Measurements from ENCODE around the gene UNKL.

The UNKL gene

GRCh38 chr16:1346422-1347285 is 67.8 kb downstream of the UNKL start:
- Histone ChIP-seq H3K4me3 (ENCODE audit: insufficient read depth, low read length, poor library complexity, severe bottlenecking) (no peak overlapping the region), H3K4me2 (ENCODE audit: low read depth, low read length, poor library complexity, severe bottlenecking) (no peak overlapping the region), H3K36me3 (ENCODE audit: low read length) (no peaks in the 10 kb centered on the region), H3K27me3 (ENCODE audit: low read length) (no peaks in the 10 kb centered on the region), H3K9me2 (replicated peaks; ENCODE audit: insufficient read depth, low read length) (no peaks in the 10 kb centered on the region), H2AFZ (ENCODE audit: low read depth, low read length, severe bottlenecking) (no peak overlapping the region), H3K79me2 (ENCODE audit: insufficient read depth, low read length) (0 out of 2 replicates have a peak, but pooled peaks cover 6% of the 10 kb centered on the region), H3K27ac (ENCODE audit: low read depth, low read length) (no peak overlapping the region), H4K20me1 (ENCODE audit: low read depth, low read length) (no peaks in the 10 kb centered on the region), H3F3A (ENCODE audit: insufficient read depth) (no peaks in the 10 kb centered on the region), H3K9me3 (ENCODE audit: insufficient read depth, low read length) (no peaks in the 10 kb centered on the region), H3K9ac (ENCODE audit: low read length) (no peak overlapping the region)
- TF ChIP-seq EZH2phosphoT487 (conservative IDR thresholded peaks at IDR 0.05; ENCODE audit: low read length) (no peak), CTCF (IDR thresholded peaks at IDR 0.05; ENCODE audit: insufficient read depth, low read length, poor library complexity, severe bottlenecking) (no peak)

- Histone ChIP-seq H3K79me2 (ENCODE audit: insufficient read depth, low read length) (0 out of 2 replicates have a peak, but pooled peaks cover 1% of the 10 kb centered on the region), H3K27me3 (ENCODE audit: low read length) (no peaks in the 10 kb centered on the region), H3K36me3 (ENCODE audit: low read length) (no peaks in the 10 kb centered on the region), H2AFZ (ENCODE audit: low read depth, low read length, severe bottlenecking) (no peak overlapping the region), H3K4me3 (ENCODE audit: insufficient read depth, low read length, poor library complexity, severe bottlenecking) (no peak overlapping the region), H3K4me2 (ENCODE audit: low read depth, low read length, poor library complexity, severe bottlenecking) (no peak overlapping the region), H3K9ac (ENCODE audit: low read length) (no peak overlapping the region), H3K9me3 (ENCODE audit: insufficient read depth, low read length) (no peaks in the 10 kb centered on the region), H4K20me1 (ENCODE audit: low read depth, low read length) (no peaks in the 10 kb centered on the region), H3F3A (ENCODE audit: insufficient read depth) (no peaks in the 10 kb centered on the region), H3K9me2 (replicated peaks; ENCODE audit: insufficient read depth, low read length) (no peaks in the 10 kb centered on the region), H3K27ac (ENCODE audit: low read depth, low read length) (no peak overlapping the region)
- TF ChIP-seq EZH2phosphoT487 (conservative IDR thresholded peaks at IDR 0.05; ENCODE audit: low read length) (no peak), CTCF (IDR thresholded peaks at IDR 0.05; ENCODE audit: insufficient read depth, low read length, poor library complexity, severe bottlenecking) (no peak)
These were observed 68.7 kb downstream of the UNKL start for GRCh38 chr16:1345651-1346421.

GRCh38 chr16:1345087-1345486 is 69.4 kb downstream of the UNKL start:
- Histone ChIP-seq H3K27me3 (ENCODE audit: low read length) (no peaks in the 10 kb centered on the region), H3K9ac (ENCODE audit: low read length) (no peak overlapping the region), H3K36me3 (ENCODE audit: low read length) (no peaks in the 10 kb centered on the region), H2AFZ (ENCODE audit: low read depth, low read length, severe bottlenecking) (no peak overlapping the region), H3K9me2 (replicated peaks; ENCODE audit: insufficient read depth, low read length) (no peaks in the 10 kb centered on the region), H3K79me2 (ENCODE audit: insufficient read depth, low read length) (no peaks in the 10 kb centered on the region), H3K27ac (ENCODE audit: low read depth, low read length) (no peak overlapping the region), H3K4me2 (ENCODE audit: low read depth, low read length, poor library complexity, severe bottlenecking) (no peak overlapping the region), H4K20me1 (ENCODE audit: low read depth, low read length) (no peaks in the 10 kb centered on the region), H3K4me3 (ENCODE audit: insufficient read depth, low read length, poor library complexity, severe bottlenecking) (no peak overlapping the region), H3K9me3 (ENCODE audit: insufficient read depth, low read length) (no peaks in the 10 kb centered on the region), H3F3A (ENCODE audit: insufficient read depth) (no peaks in the 10 kb centered on the region)
- no peak for TF ChIP-seq EZH2phosphoT487 (conservative IDR thresholded peaks at IDR 0.05; ENCODE audit: low read length)
- no peak for TF ChIP-seq CTCF (IDR thresholded peaks at IDR 0.05; ENCODE audit: insufficient read depth, low read length, poor library complexity, severe bottlenecking)
